ENCODE measurements around the gene MED19.
"Not testable (repeated sequence)": the region's sequence is repeated elsewhere in the genome, so short reads cannot be mapped to it uniquely, and the experiment has no call there.

MED19 gene

GRCh38 chr11:57698843-57699365, 13.1 kb downstream of the MED19 start:
- Histone ChIP-seq H3K36me3 (peaks cover 95 to 100% (median 99%) of the 10 kb centered on the region in 11 experiments), H3K9me3 (replicated peaks in 1 of 11) (no peaks in the 10 kb centered on the region), H3K4me1 (no peaks in the 10 kb centered on the region), H3K27me3 (no peaks in the 10 kb centered on the region), H3K4me3 (no peak overlapping the region), H4K20me1 (peaks cover 0 to 68% (median 37%) of the 10 kb centered on the region in 11 experiments; a peak in 18 of 22 replicates), H3K27ac (no peak overlapping the region), H3K9ac (no peak overlapping the region; a peak in 1 of 22 replicates), H3K4me2 (no peak overlapping the region)
- TF ChIP-seq Cebpa-rat (IDR thresholded peaks at IDR 0.05), result no peak

- H3K9me3 ChIP-seq (replicated peaks in 1 of 11); H3K4me1 ChIP-seq; H3K9ac ChIP-seq; H3K27ac ChIP-seq; H3K4me2 ChIP-seq; H3K27me3 ChIP-seq; H3K4me3 ChIP-seq: not testable (repeated sequence)
- peaks cover 98 to 100% (median 100%) of the 10 kb centered on the region in 11 experiments for H3K36me3 ChIP-seq
- H4K20me1 ChIP-seq, result peaks cover 32 to 84% (median 61%) of the 10 kb centered on the region in 11 experiments; a peak in 20 of 22 replicates
Measured at GRCh38 chr11:57690474-57690873, 21.5 kb downstream of the MED19 start.

GRCh38 chr11:57681168-57681567, 30.8 kb downstream of the MED19 start:
- no peak overlapping the region for H3K27ac ChIP-seq
- H3K9ac ChIP-seq, result no peak overlapping the region
- peaks cover 93 to 100% (median 98%) of the 10 kb centered on the region in 11 experiments for H3K36me3 ChIP-seq

GRCh38 chr11:57680552-57680874, 31.5 kb downstream of the MED19 start:
- H3K9ac ChIP-seq, result peak overlapping the region in 4 of 11 experiments; percentile 8 to 31 (median 22); a peak in 4 of 22 replicates
- H3K27ac ChIP-seq, result peak overlapping the region in 1 of 11 experiments; percentile 11; a peak in 1 of 22 replicates
- TF ChIP-seq Cebpa-rat (IDR thresholded peaks at IDR 0.05), result no peak
- peaks cover 93 to 100% (median 98%) of the 10 kb centered on the region in 11 experiments for H3K36me3 ChIP-seq
- H4K20me1 ChIP-seq, result peaks cover 77 to 100% (median 99%) of the 10 kb centered on the region in 11 experiments
- H3K27me3 ChIP-seq, result no peaks in the 10 kb centered on the region
- peaks cover 0 to 30% (median 16%) of the 10 kb centered on the region in 10 experiments; a peak in 14 of 20 replicates for H3K4me1 ChIP-seq
- H3K4me3 ChIP-seq, result no peak overlapping the region
- H3K4me2 ChIP-seq, result peak overlapping the region in 7 of 11 experiments; percentile 16 to 57 (median 31); a peak in 12 of 22 replicates
- no peaks in the 10 kb centered on the region for H3K9me3 ChIP-seq (replicated peaks in 1 of 11)

More at GRCh38 chr11:57681168-57681567, 30.8 kb downstream of the MED19 start:
- Histone ChIP-seq H4K20me1 (peaks cover 75 to 100% (median 99%) of the 10 kb centered on the region in 11 experiments), H3K27me3 (no peaks in the 10 kb centered on the region), H3K9me3 (replicated peaks in 1 of 11) (no peaks in the 10 kb centered on the region), H3K4me3 (no peak overlapping the region), H3K4me1 (peaks cover 0 to 27% (median 15%) of the 10 kb centered on the region in 10 experiments; a peak in 13 of 20 replicates), H3K4me2 (no peak overlapping the region)
- no peak for TF ChIP-seq Cebpa-rat (IDR thresholded peaks at IDR 0.05)

GRCh38 chr11:57679396-57679795, 32.6 kb downstream of the MED19 start:
- Histone ChIP-seq H3K9me3 (replicated peaks in 1 of 11) (no peaks in the 10 kb centered on the region), H3K4me2 (peak overlapping the region in 4 of 11 experiments; percentile 16 to 57 (median 42); a peak in 6 of 22 replicates), H3K27me3 (no peaks in the 10 kb centered on the region), H4K20me1 (peaks cover 81 to 100% (median 99%) of the 10 kb centered on the region in 11 experiments), H3K4me3 (no peak overlapping the region), H3K9ac (no peak overlapping the region), H3K36me3 (peaks cover 93 to 100% (median 98%) of the 10 kb centered on the region in 11 experiments), H3K27ac (no peak overlapping the region), H3K4me1 (peaks cover 0 to 41% (median 19%) of the 10 kb centered on the region in 10 experiments; a peak in 15 of 20 replicates)
- TF ChIP-seq Cebpa-rat (IDR thresholded peaks at IDR 0.05), result no peak

- Histone ChIP-seq H3K27ac (no peak overlapping the region), H3K36me3 (peaks cover 78 to 99% (median 92%) of the 10 kb centered on the region in 11 experiments)
Measured at GRCh38 chr11:57675176-57675941, 36.7 kb downstream of the MED19 start.

GRCh38 chr11:57674251-57674650, 37.8 kb downstream of the MED19 start:
- Histone ChIP-seq H4K20me1 (peaks cover 93 to 100% (median 100%) of the 10 kb centered on the region in 11 experiments), H3K9ac (no peak overlapping the region; a peak in 1 of 22 replicates)

More at GRCh38 chr11:57675176-57675941, 36.7 kb downstream of the MED19 start:
- Histone ChIP-seq H3K4me2 (peak overlapping the region in 3 of 11 experiments; percentile 2 to 66 (median 3); a peak in 4 of 22 replicates), H3K4me3 (no peak overlapping the region), H3K9me3 (replicated peaks in 1 of 11) (no peaks in the 10 kb centered on the region), H3K9ac (peak overlapping the region in 1 of 11 experiments; percentile 4; a peak in 2 of 22 replicates), H4K20me1 (peaks cover 95 to 100% (median 100%) of the 10 kb centered on the region in 11 experiments), H3K27me3 (no peaks in the 10 kb centered on the region), H3K4me1 (peaks cover 0 to 67% (median 28%) of the 10 kb centered on the region in 10 experiments; a peak in 16 of 20 replicates)
- no peak for TF ChIP-seq Cebpa-rat (IDR thresholded peaks at IDR 0.05)

GRCh38 chr11:57668434-57668782, 43.6 kb downstream of the MED19 start:
- Histone ChIP-seq H3K9ac (peak overlapping the region; percentile 93 to 100 (median 98)), H3K9me3 (replicated peaks in 1 of 11) (no peaks in the 10 kb centered on the region), H4K20me1 (peaks cover 38 to 53% (median 47%) of the 10 kb centered on the region in 11 experiments), H3K4me3 (peak overlapping the region; percentile 76 to 99 (median 96)), H3K36me3 (peaks cover 19 to 32% (median 26%) of the 10 kb centered on the region in 11 experiments), H3K4me2 (peak overlapping the region; percentile 84 to 96 (median 91)), H3K27me3 (no peaks in the 10 kb centered on the region), H3K27ac (peak overlapping the region; percentile 96 to 100 (median 98)), H3K4me1 (peaks cover 18 to 56% (median 33%) of the 10 kb centered on the region in 10 experiments)
- TF ChIP-seq Cebpa-rat (IDR thresholded peaks at IDR 0.05), result no peak

More at GRCh38 chr11:57674251-57674650, 37.8 kb downstream of the MED19 start:
- H3K9me3 ChIP-seq (replicated peaks in 1 of 11), result no peaks in the 10 kb centered on the region
- no peak for TF ChIP-seq Cebpa-rat (IDR thresholded peaks at IDR 0.05)
- H3K36me3 ChIP-seq, result peaks cover 67 to 88% (median 81%) of the 10 kb centered on the region in 11 experiments
- H3K27me3 ChIP-seq, result no peaks in the 10 kb centered on the region
- no peak overlapping the region for H3K27ac ChIP-seq
- peaks cover 7 to 67% (median 27%) of the 10 kb centered on the region in 10 experiments for H3K4me1 ChIP-seq
- H3K4me2 ChIP-seq, result peak overlapping the region in 5 of 11 experiments; percentile 3 to 66 (median 21); a peak in 5 of 22 replicates
- no peak overlapping the region for H3K4me3 ChIP-seq

Measured in BLaER1 treated with 17β-estradiol and CSF1 and Interleukin-3, amounts not matched to agents 10 nM and 100 nM (cell line).